HepG2 (cell line): ENCODE data around the gene RNFT2. TPM values are rescaled to one million over a fixed set of nuclear protein-coding genes. Genes with fewer than 3 reads are reported as not detected.

Experiments
- ATAC-seq: fragments of 200-7000 bp; cut with Tn5 transposase; 3 replicates; pipeline ENCODE4 v1.9.1; 2020; ENCODE audit warnings: mild to moderate bottlenecking, moderate library complexity
- BruUV-seq: library from RNA; stranded (reverse); fragments of 400-500 nt; replicated peaks from 2 replicates; lab custom pipeline; 2021; lab: Mats Ljungman, UMichigan
- CTCF ChIA-PET: fragments of 300-600 bp; formaldehyde crosslinking; extraction: SDS; loops from one replicate; lab custom pipeline; 2021; ENCODE audit warnings: low total read pairs, inconsistent platforms, low intra/inter-chr PET ratio; lab: Yijun Ruan, JAX
- POLR2A ChIA-PET: fragments of 350-600 bp; sonication (Branson Sonifier 250); formaldehyde crosslinking; loops from one replicate; lab custom pipeline; 2020; ENCODE audit warnings: antibody characterized with exemption, inconsistent platforms; lab: Yijun Ruan, JAX
- DNase-seq: peaks from one replicate; pipeline ENCODE4 v3.0.0-alpha.2; 2015; ENCODE audit warnings: low spot score
- FAIRE-seq: peaks from 3 replicates; lab custom pipeline; 2011; peaks lifted over from hg19 to GRCh38; lab: Jason Lieb, UNC
- H2AFZ ChIP-seq: one replicate; pipeline ENCODE4 v1.6.1; 2011; ENCODE audit warnings: low read length, inconsistent platforms
- H3K27ac ChIP-seq: fragments of 300-600 bp; 3 replicates; pipeline ENCODE4 v1.8.0; 2011; ENCODE audit warnings: mixed run types, mild to moderate bottlenecking, mixed read lengths, low read length, inconsistent platforms; ENCODE audit not compliant: insufficient read depth; ENCODE audit errors: extremely low read length
- H3K27me3 ChIP-seq, 2 experiments: fragments of 200-600 bp in 1 of 2; 2 replicates in 1 of 2; 3 replicates in 1 of 2; pipeline versions ENCODE4 v1.6.0 to v1.8.0; 2011; ENCODE audit warnings: low read length in 2 of 2, mild to moderate bottlenecking in 2 of 2, moderate library complexity in 2 of 2, inconsistent platforms in 1 of 2; ENCODE audit not compliant: insufficient read depth in 2 of 2, control insufficient read depth in 1 of 2
- H3K36me3 ChIP-seq, 2 experiments: fragments of 200-600 bp in 1 of 2; replicated peaks in 1 of 2; 2 replicates in 1 of 2; 3 replicates in 1 of 2; pipeline versions ENCODE4 v1.5.1 to v1.8.0; 2011; ENCODE audit warnings: low read length in 2 of 2, inconsistent platforms in 1 of 2; ENCODE audit not compliant: insufficient read depth in 2 of 2, control insufficient read depth in 1 of 2
- H3K4me1 ChIP-seq: 2 replicates; pipeline ENCODE4 v1.5.1; 2012; ENCODE audit warnings: low read length, inconsistent platforms; ENCODE audit not compliant: insufficient read depth
- H3K4me2 ChIP-seq: 2 replicates; pipeline ENCODE4 v1.6.0; 2011; ENCODE audit warnings: low read depth, low read length, inconsistent platforms
- H3K4me3 ChIP-seq, 3 experiments: fragments of 200-600 bp in 1 of 3; sonication (generic), shearing (Covaris generic) in 1 of 3; replicated peaks in 1 of 3; 2 replicates each; pipeline ENCODE4 v1.5.1; 2011 to 2016; ENCODE audit warnings: low read length in 3 of 3, inconsistent platforms in 2 of 3, low read depth in 2 of 3, mild to moderate bottlenecking in 2 of 3, control low read depth in 1 of 3, mixed read lengths in 1 of 3; ENCODE audit not compliant: insufficient read depth in 1 of 3
- H3K79me2 ChIP-seq: one replicate; pipeline ENCODE4 v1.6.1; 2011; ENCODE audit warnings: low read length, inconsistent platforms; ENCODE audit not compliant: insufficient read depth
- H3K9ac ChIP-seq: 2 replicates; pipeline ENCODE4 v1.6.0; 2011; ENCODE audit warnings: mild to moderate bottlenecking, low read depth, low read length, inconsistent platforms; ENCODE audit not compliant: insufficient read depth
- H3K9me3 ChIP-seq: 2 replicates; pipeline ENCODE4 v1.5.1; 2012; ENCODE audit warnings: mild to moderate bottlenecking, low read length
- H4K20me1 ChIP-seq: 2 replicates; pipeline ENCODE4 v1.6.0; 2011; ENCODE audit warnings: inconsistent platforms, mild to moderate bottlenecking, low read length, moderate library complexity; ENCODE audit not compliant: insufficient read depth
- HNRNPH1 ChIP-seq: fragments of 200-400 bp; formaldehyde crosslinking; optimal IDR thresholded peaks from 2 replicates; pipeline ENCODE3; 2017; ENCODE audit warnings: mild to moderate bottlenecking, low read depth, low read length
- HOXA9 ChIP-seq: sonication (generic); formaldehyde crosslinking; IDR thresholded peaks from 2 replicates; pipeline ENCODE4 v1.8.1; 2022; ENCODE audit warnings: missing genetic modification reagents, mild to moderate bottlenecking, moderate library complexity, borderline replicate concordance
- KLF13 ChIP-seq: sonication (generic); formaldehyde crosslinking; IDR thresholded peaks from 2 replicates; pipeline ENCODE4 v1.4.0; 2020; ENCODE audit warnings: mild to moderate bottlenecking, missing genetic modification reagents
- RAD51 ChIP-seq: fragments of 450-650 bp; IDR thresholded peaks from 2 replicates; pipeline ENCODE4 v1.6.1; 2016; ENCODE audit warnings: borderline replicate concordance
- SATB2 ChIP-seq: sonication (generic); formaldehyde crosslinking; IDR thresholded peaks from 2 replicates; pipeline ENCODE4 v1.5.0; 2020; ENCODE audit warnings: missing genetic modification reagents
- ZFP36 ChIP-seq: fragments of 150-350 bp; IDR thresholded peaks from 2 replicates; pipeline ENCODE4 v1.6.1; 2018; ENCODE audit warnings: borderline replicate concordance, low read length, low read depth; ENCODE audit not compliant: partially characterized antibody
- ZNF160 ChIP-seq: sonication (generic); formaldehyde crosslinking; IDR thresholded peaks from 2 replicates; pipeline ENCODE4 v1.8.0; 2022; ENCODE audit warnings: mild to moderate bottlenecking, inconsistent platforms, missing genetic modification reagents
- ZNF326 ChIP-seq: sonication (generic); formaldehyde crosslinking; IDR thresholded peaks from 2 replicates; pipeline ENCODE4 v1.4.0; 2020; ENCODE audit warnings: missing genetic modification reagents, borderline replicate concordance
- ZNF724P ChIP-seq: sonication (generic); formaldehyde crosslinking; IDR thresholded peaks from 2 replicates; pipeline ENCODE4 v1.8.0; 2022; ENCODE audit warnings: missing genetic modification reagents, borderline replicate concordance
- WGBS: methylation state at CpG from one replicate; pipeline ENCODE4 v1.1.6; 2017; ENCODE audit warnings: low lambda C conversion rate; 5-methylcytosine and 5-hydroxymethylcytosine counted together
- in situ Hi-C: cut with HindIII; loops from 2 replicates; pipeline ENCODE4 v1.10.0; 2017; ENCODE audit warnings: low pct_unique_long_range_greater_than_20kb; ENCODE audit not compliant: extremely low pct_ligation_motif_present
- intact Hi-C: fragments of 100-400 bp; cut with micrococcal nuclease; formaldehyde crosslinking; loops from one replicate; pipeline ENCODE4 v1.10.0; 2022; ENCODE audit not compliant: unreplicated experiment
- polyA plus RNA-seq, 8 experiments: library from polyadenylated mRNA; depleted of rRNA in 3 of 8; stranded (reverse) in 7 of 8; unstranded in 1 of 8; fragments of >200 nt; fragmentation: Illumina TruSeq in 4 of 8; extraction: Trizol in 4 of 8; gene quantifications; 2 replicates each; pipeline versions ENCODE4 v1.2.1 to v1.2.3, GENCODE V29; 2011 to 2016; ENCODE audit warnings: low read depth in 4 of 8, missing spikeins in 1 of 8, mixed read lengths in 1 of 8; ENCODE audit not compliant: insufficient read depth in 1 of 8
- total RNA-seq, 5 experiments: library from RNA; depleted of rRNA; stranded (reverse); fragments of >200 nt; fragmentation: Illumina TruSeq; extraction: Trizol; gene quantifications; 2 replicates each; pipeline ENCODE4 v1.2.3, GENCODE V29; 2016; ENCODE audit warnings: low read depth in 1 of 5
- TF ChIP-seq, protein P1 (sequence below): sonication (generic); formaldehyde crosslinking; IDR thresholded peaks from 2 replicates; pipeline ENCODE4 v1.5.1; 2020; ENCODE audit warnings: mild to moderate bottlenecking, missing genetic modification reagents, borderline replicate concordance
- TF ChIP-seq, protein P2 (sequence below): sonication (generic); formaldehyde crosslinking; IDR thresholded peaks from 2 replicates; pipeline ENCODE4 v1.8.0; 2023; ENCODE audit warnings: mild to moderate bottlenecking, missing genetic modification reagents
- TF ChIP-seq, protein P3 (sequence below): sonication (generic); formaldehyde crosslinking; IDR thresholded peaks from 2 replicates; pipeline ENCODE4 v1.5.0; 2020; ENCODE audit warnings: missing genetic modification reagents, mild to moderate bottlenecking, borderline replicate concordance
- TF ChIP-seq, protein P4 (sequence below): sonication (generic); formaldehyde crosslinking; conservative IDR thresholded peaks from 2 replicates; pipeline ENCODE4 v1.8.0; 2022; ENCODE audit warnings: missing genetic modification reagents

The RNFT2 gene
- total and polyA plus RNA-seq, 2 of the 13 experiments (the other 11 are each of a cell fraction or from before 2014, with no cell fraction given) = 3.3 to 8.3 TPM

DNA sequence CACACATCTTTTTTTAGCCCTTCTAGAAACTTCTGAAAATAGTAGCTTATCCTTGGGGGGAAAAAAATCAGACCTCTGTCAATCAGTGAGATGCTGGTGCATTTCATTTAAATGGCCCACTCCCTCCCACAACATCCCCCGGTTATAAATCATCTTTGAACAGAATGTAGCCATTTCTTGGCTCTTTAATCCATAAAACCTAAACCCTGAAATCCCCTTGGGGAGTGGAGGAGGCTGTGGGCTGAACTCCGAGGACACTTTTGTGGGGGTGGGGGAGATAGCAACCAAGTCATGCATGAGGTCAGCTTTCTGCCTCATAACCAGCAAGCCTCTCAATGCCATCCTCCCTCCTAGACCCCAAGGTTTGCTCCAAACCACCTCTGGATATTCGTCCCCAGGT lies 122.1 kb downstream of the RNFT2 start:
- intact Hi-C loops = no loop called here
- ATAC-seq (no peak), FAIRE-seq (no peak), DNase-seq (no peak)
- BruUV-seq = no TSS peak
- ChIA-PET POLR2A (no interaction called here), CTCF (no interaction called here)
- Histone ChIP-seq H3K4me2 (peak overlapping the region; percentile 34; the same call in 1 of the 2 replicates), H3K36me3 (no peaks in the 10 kb centered on the region), H3K27ac (no peak overlapping the region), H3K27me3 (peaks cover 0 to 22% of the 10 kb centered on the region in 2 experiments; a peak in 3 of 5 replicates), H4K20me1 (no peaks in the 10 kb centered on the region), H3K4me3 (no peak overlapping the region), H3K9ac (no peak overlapping the region), H2AFZ (no peak overlapping the region), H3K4me1 (peaks cover 34% of the 10 kb centered on the region), H3K79me2 (no peaks in the 10 kb centered on the region), H3K9me3 (no peaks in the 10 kb centered on the region)
- in situ Hi-C loops = no loop called here
- 6% methylated on average over 3 of the region's 3 CpGs for WGBS
- TF ChIP-seq, protein P1, sequence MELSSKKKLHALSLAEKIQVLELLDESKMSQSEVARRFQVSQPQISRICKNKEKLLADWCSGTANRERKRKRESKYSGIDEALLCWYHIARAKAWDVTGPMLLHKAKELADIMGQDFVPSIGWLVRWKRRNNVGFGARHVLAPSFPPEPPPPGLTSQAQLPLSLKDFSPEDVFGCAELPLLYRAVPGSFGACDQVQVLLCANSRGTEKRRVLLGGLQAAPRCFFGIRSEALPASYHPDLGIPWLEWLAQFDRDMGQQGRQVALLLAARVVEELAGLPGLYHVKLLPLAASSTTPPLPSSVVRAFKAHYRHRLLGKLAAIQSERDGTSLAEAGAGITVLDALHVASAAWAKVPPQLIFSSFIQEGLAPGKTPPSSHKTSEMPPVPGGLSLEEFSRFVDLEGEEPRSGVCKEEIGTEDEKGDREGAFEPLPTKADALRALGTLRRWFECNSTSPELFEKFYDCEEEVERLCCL (CRISPR knock-in tag) = no peak
- TF ChIP-seq, protein P2, sequence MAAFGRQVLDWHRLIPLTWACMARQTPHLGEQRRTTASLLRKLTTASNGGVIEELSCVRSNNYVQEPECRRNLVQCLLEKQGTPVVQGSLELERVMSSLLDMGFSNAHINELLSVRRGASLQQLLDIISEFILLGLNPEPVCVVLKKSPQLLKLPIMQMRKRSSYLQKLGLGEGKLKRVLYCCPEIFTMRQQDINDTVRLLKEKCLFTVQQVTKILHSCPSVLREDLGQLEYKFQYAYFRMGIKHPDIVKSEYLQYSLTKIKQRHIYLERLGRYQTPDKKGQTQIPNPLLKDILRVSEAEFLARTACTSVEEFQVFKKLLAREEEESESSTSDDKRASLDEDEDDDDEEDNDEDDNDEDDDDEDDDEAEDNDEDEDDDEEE (CRISPR knock-in tag) = no peak
- TF ChIP-seq, protein P3, sequence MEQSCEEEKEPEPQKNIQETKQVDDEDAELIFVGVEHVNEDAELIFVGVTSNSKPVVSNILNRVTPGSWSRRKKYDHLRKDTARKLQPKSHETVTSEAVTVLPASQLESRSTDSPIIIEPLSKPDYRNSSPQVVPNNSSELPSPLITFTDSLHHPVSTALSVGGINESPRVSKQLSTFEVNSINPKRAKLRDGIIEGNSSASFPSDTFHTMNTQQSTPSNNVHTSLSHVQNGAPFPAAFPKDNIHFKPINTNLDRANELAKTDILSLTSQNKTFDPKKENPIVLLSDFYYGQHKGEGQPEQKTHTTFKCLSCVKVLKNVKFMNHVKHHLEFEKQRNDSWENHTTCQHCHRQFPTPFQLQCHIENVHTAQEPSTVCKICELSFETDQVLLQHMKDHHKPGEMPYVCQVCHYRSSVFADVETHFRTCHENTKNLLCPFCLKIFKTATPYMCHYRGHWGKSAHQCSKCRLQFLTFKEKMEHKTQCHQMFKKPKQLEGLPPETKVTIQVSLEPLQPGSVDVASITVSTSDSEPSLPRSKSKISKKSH = no peak
- TF ChIP-seq, protein P4, sequence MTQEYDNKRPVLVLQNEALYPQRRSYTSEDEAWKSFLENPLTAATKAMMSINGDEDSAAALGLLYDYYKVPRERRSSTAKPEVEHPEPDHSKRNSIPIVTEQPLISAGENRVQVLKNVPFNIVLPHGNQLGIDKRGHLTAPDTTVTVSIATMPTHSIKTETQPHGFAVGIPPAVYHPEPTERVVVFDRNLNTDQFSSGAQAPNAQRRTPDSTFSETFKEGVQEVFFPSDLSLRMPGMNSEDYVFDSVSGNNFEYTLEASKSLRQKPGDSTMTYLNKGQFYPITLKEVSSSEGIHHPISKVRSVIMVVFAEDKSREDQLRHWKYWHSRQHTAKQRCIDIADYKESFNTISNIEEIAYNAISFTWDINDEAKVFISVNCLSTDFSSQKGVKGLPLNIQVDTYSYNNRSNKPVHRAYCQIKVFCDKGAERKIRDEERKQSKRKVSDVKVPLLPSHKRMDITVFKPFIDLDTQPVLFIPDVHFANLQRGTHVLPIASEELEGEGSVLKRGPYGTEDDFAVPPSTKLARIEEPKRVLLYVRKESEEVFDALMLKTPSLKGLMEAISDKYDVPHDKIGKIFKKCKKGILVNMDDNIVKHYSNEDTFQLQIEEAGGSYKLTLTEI (CRISPR knock-in tag) = no peak
- no peak for TF ChIP-seq ZNF326 (CRISPR knock-in tag)
- no peak for TF ChIP-seq ZFP36
- TF ChIP-seq HNRNPH1 = no peak
- no peak for TF ChIP-seq KLF13 (CRISPR knock-in tag)
- TF ChIP-seq SATB2 (CRISPR knock-in tag) = no peak
- TF ChIP-seq HOXA9 (CRISPR knock-in tag) = no peak
- no peak for TF ChIP-seq ZNF160 (CRISPR knock-in tag)
- TF ChIP-seq ZNF724P (CRISPR knock-in tag) = no peak
- TF ChIP-seq RAD51 = no peak
